Hepatocyte (in vitro differentiated cells): ENCODE measurements around the gene CIDEA.

Experiments used
- EZH2phosphoT487 ChIP-seq: fragments of 200-600 bp; sonication (generic); IDR thresholded peaks from one replicate; pipeline ENCODE4 v1.6.1; 2018; ENCODE audit warnings: antibody characterized with exemption, mild to moderate bottlenecking, low read depth, moderate library complexity; ENCODE audit not compliant: unreplicated experiment, severe bottlenecking
- TF ChIP-seq, protein P1 (sequence below): fragments of 200-600 bp; sonication (generic); IDR thresholded peaks from 2 replicates; pipeline ENCODE4 v1.5.1; 2016; ENCODE audit warnings: antibody characterized with exemption, mild to moderate bottlenecking; ENCODE audit not compliant: poor library complexity

DNA sequence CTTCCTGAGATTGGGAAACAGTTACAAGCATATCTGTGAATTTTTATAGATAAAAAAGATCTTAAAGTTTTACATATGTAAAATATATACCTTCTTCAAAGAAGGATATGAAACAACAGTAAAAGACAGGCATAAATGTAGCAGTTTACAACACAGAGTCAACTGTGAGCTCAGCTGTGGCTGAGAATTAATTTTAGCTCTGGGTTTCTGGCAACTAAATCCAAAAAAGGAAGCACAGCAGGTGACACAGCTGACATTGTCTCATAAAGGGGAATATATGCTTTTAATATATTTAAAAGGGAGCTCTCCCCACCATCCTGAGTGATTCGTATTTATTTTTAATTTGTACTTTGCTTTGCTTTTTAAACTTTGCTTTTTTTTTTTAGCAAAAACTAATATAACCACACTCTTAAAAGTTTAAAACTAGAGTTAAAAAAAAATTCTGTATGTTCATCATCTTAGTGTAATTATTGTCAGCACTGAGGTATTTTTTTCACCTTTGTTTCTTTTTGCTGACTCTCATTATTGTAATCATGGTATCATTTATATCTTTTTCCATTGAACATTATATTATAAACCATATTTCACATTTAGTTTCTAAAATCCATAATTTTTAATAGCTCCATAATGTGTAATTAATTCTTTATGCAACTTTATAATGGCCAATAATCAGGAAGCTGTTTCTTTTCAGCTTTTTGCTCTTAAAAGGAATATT is 60.6 kb downstream of the CIDEA start:
- TF ChIP-seq, protein P1, sequence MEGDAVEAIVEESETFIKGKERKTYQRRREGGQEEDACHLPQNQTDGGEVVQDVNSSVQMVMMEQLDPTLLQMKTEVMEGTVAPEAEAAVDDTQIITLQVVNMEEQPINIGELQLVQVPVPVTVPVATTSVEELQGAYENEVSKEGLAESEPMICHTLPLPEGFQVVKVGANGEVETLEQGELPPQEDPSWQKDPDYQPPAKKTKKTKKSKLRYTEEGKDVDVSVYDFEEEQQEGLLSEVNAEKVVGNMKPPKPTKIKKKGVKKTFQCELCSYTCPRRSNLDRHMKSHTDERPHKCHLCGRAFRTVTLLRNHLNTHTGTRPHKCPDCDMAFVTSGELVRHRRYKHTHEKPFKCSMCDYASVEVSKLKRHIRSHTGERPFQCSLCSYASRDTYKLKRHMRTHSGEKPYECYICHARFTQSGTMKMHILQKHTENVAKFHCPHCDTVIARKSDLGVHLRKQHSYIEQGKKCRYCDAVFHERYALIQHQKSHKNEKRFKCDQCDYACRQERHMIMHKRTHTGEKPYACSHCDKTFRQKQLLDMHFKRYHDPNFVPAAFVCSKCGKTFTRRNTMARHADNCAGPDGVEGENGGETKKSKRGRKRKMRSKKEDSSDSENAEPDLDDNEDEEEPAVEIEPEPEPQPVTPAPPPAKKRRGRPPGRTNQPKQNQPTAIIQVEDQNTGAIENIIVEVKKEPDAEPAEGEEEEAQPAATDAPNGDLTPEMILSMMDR: no peak
- no peak for TF ChIP-seq EZH2phosphoT487
